Gastroesophageal sphincter (tissue), 4 donors: Measurements from ENCODE around the gene TRPV2. TPM values are rescaled to one million over a fixed set of nuclear protein-coding genes. Genes with fewer than 3 reads are reported as not detected.

Source experiments
- ATAC-seq: fragments of 150-250 bp; one replicate; pipeline ENCODE4 v1.9.1; 2016; ENCODE audit warnings: mild to moderate bottlenecking, moderate library complexity
- H3K27ac ChIP-seq, 4 donors: fragments of 200-600 bp; sonication (generic) in 3 of 4; 1 replicate in 3 of 4; 2 replicates in 1 of 4; pipeline ENCODE4 v1.5.1; 2016 to 2019
- H3K27me3 ChIP-seq: fragments of 200-600 bp; sonication (generic); one replicate; pipeline ENCODE4 v1.5.1; 2019
- H3K36me3 ChIP-seq, 2 donors: fragments of 200-600 bp; sonication (generic); one replicate each; pipeline ENCODE4 v1.5.1; 2019; ENCODE audit warnings: control low read depth in 1 of 2
- H3K4me1 ChIP-seq, 3 donors: fragments of 200-600 bp; sonication (generic); 1 replicate in 2 of 3; 2 replicates in 1 of 3; pipeline ENCODE4 v1.5.1; 2016 to 2019; ENCODE audit warnings: control low read depth in 2 of 3
- H3K4me3 ChIP-seq, 2 donors: fragments of 200-600 bp; sonication (generic); one replicate each; pipeline ENCODE4 v1.5.1; 2019; ENCODE audit warnings: mild to moderate bottlenecking in 1 of 2, moderate library complexity in 1 of 2
- H3K9me3 ChIP-seq, 3 donors: fragments of 200-600 bp; sonication (generic); one replicate each; pipeline ENCODE4 v1.5.1; 2017 to 2019; ENCODE audit warnings: control low read depth in 2 of 3
- CTCF ChIP-seq, 4 experiments: fragments of 200-600 bp in 2 of 4; fragments of 450-650 bp in 2 of 4; sonication (generic) in 1 of 4; IDR thresholded peaks; one replicate each; pipeline ENCODE4 v1.5.1; 2017 to 2019; ENCODE audit warnings: antibody characterized with exemption in 4 of 4, mild to moderate bottlenecking in 2 of 4, moderate library complexity in 2 of 4
- EP300 ChIP-seq: sonication (generic); formaldehyde crosslinking; IDR thresholded peaks from one replicate; pipeline ENCODE4 v1.6.1; 2017; ENCODE audit warnings: antibody characterized with exemption, mild to moderate bottlenecking
- POLR2A ChIP-seq, 2 donors: fragments of 450-650 bp; IDR thresholded peaks; one replicate each; pipeline ENCODE4 v1.6.1; 2017; ENCODE audit warnings: antibody characterized with exemption in 2 of 2, mild to moderate bottlenecking in 2 of 2, moderate library complexity in 1 of 2
- POLR2AphosphoS5 ChIP-seq: sonication (generic); formaldehyde crosslinking; IDR thresholded peaks from one replicate; pipeline ENCODE4 v1.6.1; 2017; ENCODE audit warnings: antibody characterized with exemption
- WGBS, 2 donors: methylation state at CpG; one replicate each; pipeline ENCODE4 v1.1.5; 2018; ENCODE audit warnings: low coverage in 1 of 2; 5-methylcytosine and 5-hydroxymethylcytosine counted together
- total RNA-seq, 4 donors: library from RNA; depleted of rRNA; stranded (reverse); fragments of >200 nt; gene quantifications; one replicate each; pipeline ENCODE4 v1.1.0, GENCODE V29; 2016

TRPV2 gene
- total RNA-seq, 4 donors from 2014 or later = 6.5 to 15.5 (median 11.6) TPM

DNA sequence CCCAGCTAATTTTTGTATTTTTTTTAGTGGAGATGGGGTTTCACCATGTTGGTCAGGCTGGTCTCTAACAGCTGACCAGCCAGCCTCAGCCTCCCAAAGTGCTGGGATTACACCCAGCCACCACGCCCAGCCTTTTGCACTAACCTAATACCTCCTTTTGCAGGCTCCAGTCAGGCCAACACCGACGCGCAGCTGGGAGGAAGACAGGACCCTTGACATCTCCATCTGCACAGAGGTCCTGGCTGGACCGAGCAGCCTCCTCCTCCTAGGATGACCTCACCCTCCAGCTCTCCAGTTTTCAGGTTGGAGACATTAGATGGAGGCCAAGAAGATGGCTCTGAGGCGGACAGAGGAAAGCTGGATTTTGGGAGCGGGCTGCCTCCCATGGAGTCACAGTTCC, 2.0 kb downstream of the TRPV2 start:
- 100% methylated on average over 1 of the region's 7 CpGs; no CpG with 5 or more reads in 1 of the 2 donors for WGBS, 2 donors
- no peak for ATAC-seq
- Histone ChIP-seq H3K9me3 (no peaks in the 10 kb centered on the region), H3K27ac (peak overlapping the region in 2 of 4 donors; percentile 80 to 84), H3K36me3 (peaks cover 0 to 11% of the 10 kb centered on the region in 2 donors), H3K4me3 (no peak overlapping the region), H3K4me1 (peaks cover 0 to 52% (median 11%) of the 10 kb centered on the region in 3 donors), H3K27me3 (peaks cover 9% of the 10 kb centered on the region)
- TF ChIP-seq CTCF (IDR thresholded peaks at IDR 0.05) = no peak
- TF ChIP-seq POLR2AphosphoS5 = no peak
- TF ChIP-seq POLR2A (IDR thresholded peaks at IDR 0.05) = no peak
- TF ChIP-seq EP300 = no peak

DNA sequence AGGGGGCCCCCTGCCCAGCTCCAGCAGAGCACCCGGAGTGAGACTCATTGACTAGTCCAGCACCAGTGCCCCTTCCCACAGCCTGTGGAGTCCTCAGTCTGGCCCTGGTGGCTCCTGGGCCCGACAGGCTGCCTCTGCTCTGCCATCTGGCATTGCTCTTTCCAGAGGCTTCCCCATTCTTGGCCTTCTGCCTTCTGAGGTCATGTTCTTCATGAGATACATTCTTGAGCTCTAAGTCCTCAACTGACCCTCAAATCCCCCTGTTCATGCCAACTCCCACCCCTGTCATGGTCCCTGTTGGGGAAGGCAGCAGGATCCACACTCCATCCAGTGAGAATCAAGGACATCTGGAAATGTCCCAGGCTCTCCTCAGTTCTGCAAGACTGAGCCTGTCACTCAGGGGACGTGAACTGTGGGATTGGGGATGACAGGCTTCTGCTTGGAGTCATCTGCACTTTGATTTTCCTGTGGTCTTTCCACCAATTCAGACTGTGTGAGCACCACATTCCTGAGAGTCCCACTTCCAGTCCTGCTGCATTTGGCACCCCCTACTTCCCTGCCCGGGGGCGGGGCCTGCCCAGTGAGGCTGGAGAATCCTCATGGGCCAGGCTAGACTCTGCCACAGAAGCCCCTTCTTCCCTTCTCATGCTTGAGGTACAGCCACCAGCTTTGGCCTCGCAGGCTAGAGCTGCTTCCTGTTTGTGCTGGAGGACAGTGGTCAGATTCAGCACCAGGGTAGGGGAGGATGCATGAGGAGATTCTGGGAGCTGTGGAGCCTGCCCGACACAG, 2.7 kb downstream of the TRPV2 start:
- Histone ChIP-seq H3K9me3 (no peaks in the 10 kb centered on the region), H3K4me3 (no peak overlapping the region), H3K27ac (peak overlapping the region in 3 of 4 donors; percentile 68 to 84 (median 80)), H3K4me1 (peaks cover 0 to 52% (median 11%) of the 10 kb centered on the region in 3 donors), H3K36me3 (peaks cover 0 to 18% of the 10 kb centered on the region in 2 donors), H3K27me3 (peaks cover 9% of the 10 kb centered on the region)
- no peak for ATAC-seq
- TF ChIP-seq POLR2A (IDR thresholded peaks at IDR 0.05) = no peak
- no peak for TF ChIP-seq POLR2AphosphoS5
- 33 to 79% methylated on average over 1 to 3 of the region's 7 CpGs for WGBS, 2 donors

- peaks cover 0 to 52% (median 11%) of the 10 kb centered on the region in 3 donors for H3K4me1 ChIP-seq
- H3K9me3 ChIP-seq = no peaks in the 10 kb centered on the region
- H3K4me3 ChIP-seq = no peak overlapping the region
- H3K27me3 ChIP-seq = peaks cover 9% of the 10 kb centered on the region
- TF ChIP-seq POLR2A (IDR thresholded peaks at IDR 0.05) (no peak), CTCF (IDR thresholded peaks at IDR 0.05) (no peak), POLR2AphosphoS5 (no peak), EP300 (no peak)
- ATAC-seq = no peak
- WGBS, 2 donors = 17 to 40% methylated on average over 1 of the region's 2 CpGs
- peaks cover 0 to 24% of the 10 kb centered on the region in 2 donors for H3K36me3 ChIP-seq
- H3K27ac ChIP-seq = peak overlapping the region in 3 of 4 donors; percentile 68 to 84 (median 80)
Observed at GRCh38 chr17:16418685-16419068, 3.3 kb downstream of the TRPV2 start.

GRCh38 chr17:16419074-16419928, 3.9 kb downstream of the TRPV2 start:
- H3K9me3 ChIP-seq = no peaks in the 10 kb centered on the region
- no peak for TF ChIP-seq CTCF (IDR thresholded peaks at IDR 0.05)
- TF ChIP-seq POLR2A (IDR thresholded peaks at IDR 0.05) = no peak
- TF ChIP-seq EP300 = no peak
- TF ChIP-seq POLR2AphosphoS5 = no peak
- peaks cover 0 to 26% of the 10 kb centered on the region in 2 donors for H3K36me3 ChIP-seq
- H3K4me1 ChIP-seq = peaks cover 0 to 52% (median 11%) of the 10 kb centered on the region in 3 donors
- peak; percentile 65 for ATAC-seq
- peak overlapping the region in 3 of 4 donors; percentile 68 to 84 (median 80) for H3K27ac ChIP-seq
- 36% methylated on average over 6 of the region's 8 CpGs; no CpG with 5 or more reads in 1 of the 2 donors for WGBS, 2 donors
- no peak overlapping the region for H3K4me3 ChIP-seq
- peaks cover 9% of the 10 kb centered on the region for H3K27me3 ChIP-seq

GRCh38 chr17:16419929-16420271, 4.5 kb downstream of the TRPV2 start:
- H3K27ac ChIP-seq = peak overlapping the region in 3 of 4 donors; percentile 68 to 84 (median 80)
- peaks cover 9% of the 10 kb centered on the region for H3K27me3 ChIP-seq
- H3K36me3 ChIP-seq = peaks cover 0 to 26% of the 10 kb centered on the region in 2 donors
- no peak overlapping the region for H3K4me3 ChIP-seq
- ATAC-seq = no peak
- peaks cover 0 to 49% (median 11%) of the 10 kb centered on the region in 3 donors for H3K4me1 ChIP-seq
- TF ChIP-seq POLR2AphosphoS5 = no peak
- no peak for TF ChIP-seq POLR2A (IDR thresholded peaks at IDR 0.05)
- TF ChIP-seq EP300 = no peak
- no peak for TF ChIP-seq CTCF (IDR thresholded peaks at IDR 0.05)
- 57% methylated on average over 1 of the region's 10 CpGs; no CpG with 5 or more reads in 1 of the 2 donors for WGBS, 2 donors
- H3K9me3 ChIP-seq = no peaks in the 10 kb centered on the region
